HG02981 (cell line): ENCODE results near the gene CWH43.
"Not testable (repeated sequence)": the region's sequence is repeated elsewhere in the genome, so short reads cannot be mapped to it uniquely, and the experiment has no call there.

Source experiments
- ATAC-seq: cut with Tn5 transposase; IDR thresholded peaks from one replicate; pipeline ENCODE4 v1.9.1; 2021; ENCODE audit warnings: mild to moderate bottlenecking, moderate library complexity; ENCODE audit not compliant: unreplicated experiment

CWH43 gene

DNA sequence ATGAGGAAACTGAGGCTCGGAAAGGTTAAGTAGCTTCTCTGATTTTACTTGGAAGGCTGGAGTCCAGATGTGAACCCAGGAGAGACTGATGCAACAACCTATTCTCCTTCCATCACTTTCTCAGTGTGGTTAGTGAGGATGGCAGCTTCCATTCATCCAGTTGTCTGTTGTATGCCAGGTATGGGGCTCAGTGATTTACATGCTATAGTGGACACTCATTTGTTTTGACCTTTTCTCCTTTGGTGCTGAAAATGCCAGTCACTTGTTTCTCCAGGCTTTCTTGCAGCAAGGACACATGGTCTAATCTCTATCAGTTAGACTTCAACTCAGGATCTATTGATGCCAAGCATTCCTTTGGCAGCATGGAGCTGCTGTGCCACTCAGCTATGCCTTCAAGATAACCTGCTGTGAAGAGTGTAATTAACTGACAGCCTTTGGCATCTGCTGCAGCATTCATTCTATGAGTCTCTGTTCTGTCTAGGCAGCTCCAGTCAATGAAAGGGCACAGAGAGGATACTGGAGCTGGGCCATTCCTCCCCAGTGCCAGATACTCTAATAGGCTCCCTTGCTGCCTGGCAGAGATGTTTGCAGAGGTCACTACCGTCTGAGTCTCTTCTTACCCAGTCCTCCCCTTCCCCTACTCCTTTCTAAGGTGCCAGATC is 11.0 kb upstream of the CWH43 start:
- ATAC-seq, result no peak

GRCh38 chr4:48976041-48976440 is 10.0 kb upstream of the CWH43 start:
- no peak for ATAC-seq

DNA sequence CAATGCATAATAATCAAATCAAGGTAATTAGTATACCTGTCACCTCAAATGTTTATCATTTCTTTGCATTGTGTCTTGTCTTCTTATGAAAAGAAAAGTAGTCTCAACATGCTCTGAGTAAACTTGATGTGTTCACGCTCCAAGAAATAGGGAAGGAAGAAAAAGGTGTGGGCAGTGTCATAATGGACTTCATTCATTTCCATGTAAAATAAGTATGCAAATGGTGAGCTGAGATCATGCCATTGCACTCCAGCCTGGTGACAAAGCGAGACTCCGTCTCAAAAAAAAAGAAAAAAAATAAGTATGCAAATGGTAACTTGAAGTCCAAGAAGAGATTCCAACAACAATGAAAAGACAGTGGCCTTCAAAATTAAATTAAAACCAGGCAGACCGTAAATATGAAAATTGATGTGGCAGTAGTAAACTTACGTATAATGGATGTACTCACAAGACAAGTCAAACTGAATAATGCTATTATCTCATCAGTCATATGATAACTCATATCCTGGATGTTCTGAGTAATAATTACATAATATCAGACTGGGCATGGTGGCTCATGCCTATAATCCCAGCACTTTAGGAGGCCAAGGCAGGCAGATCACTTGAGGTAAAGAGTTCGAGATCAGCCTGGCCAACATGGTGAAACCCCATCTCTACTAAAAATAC is 6.0 kb upstream of the CWH43 start:
- ATAC-seq, result no peak

- not testable (repeated sequence) for ATAC-seq
These were observed 2.1 kb upstream of the CWH43 start for GRCh38 chr4:48984005-48984404.

DNA sequence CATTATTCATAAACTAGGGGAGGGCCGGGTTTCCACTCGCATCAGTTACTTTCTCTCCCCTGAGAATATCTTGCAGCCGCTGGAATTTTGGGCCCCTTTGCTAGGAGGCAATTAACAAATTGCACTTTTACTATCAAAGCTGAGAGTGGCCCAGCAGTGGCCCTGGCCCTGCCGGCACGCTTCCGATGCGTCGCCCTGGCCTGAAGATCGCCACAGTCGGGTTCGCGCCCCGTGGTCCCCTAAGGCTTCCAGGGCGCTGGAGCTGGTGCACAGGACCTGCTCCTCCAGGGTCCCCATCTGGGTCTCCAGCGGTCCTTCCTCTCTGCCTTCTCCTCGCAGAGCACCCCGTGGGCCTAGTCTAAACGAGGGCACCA is 486 bp upstream of the CWH43 start:
- ATAC-seq, result no peak

- no peak for ATAC-seq
These were observed 634 bp downstream of the CWH43 start for GRCh38 chr4:48986654-48987164.

GRCh38 chr4:48989461-48990203 is 3.6 kb downstream of the CWH43 start:
- no peak for ATAC-seq

DNA sequence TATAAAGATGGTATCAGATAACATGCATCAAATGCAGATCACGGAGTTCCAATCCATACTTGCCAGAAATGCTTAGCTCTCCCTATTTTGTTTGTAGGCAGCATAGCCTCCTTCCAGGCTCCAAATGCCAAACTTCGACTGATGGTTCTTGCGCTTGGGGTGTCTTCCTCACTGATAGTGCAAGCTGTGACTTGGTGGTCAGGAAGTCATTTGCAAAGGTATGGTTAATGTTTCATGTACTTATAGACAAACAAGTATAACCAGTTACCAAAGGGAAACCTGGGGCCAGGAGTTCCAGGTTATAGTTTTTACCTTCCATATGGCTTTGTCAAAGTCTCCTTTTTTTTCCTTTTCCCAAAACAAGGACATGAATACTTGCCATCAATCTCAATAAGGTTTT is 5.3 kb downstream of the CWH43 start:
- ATAC-seq, result no peak

DNA sequence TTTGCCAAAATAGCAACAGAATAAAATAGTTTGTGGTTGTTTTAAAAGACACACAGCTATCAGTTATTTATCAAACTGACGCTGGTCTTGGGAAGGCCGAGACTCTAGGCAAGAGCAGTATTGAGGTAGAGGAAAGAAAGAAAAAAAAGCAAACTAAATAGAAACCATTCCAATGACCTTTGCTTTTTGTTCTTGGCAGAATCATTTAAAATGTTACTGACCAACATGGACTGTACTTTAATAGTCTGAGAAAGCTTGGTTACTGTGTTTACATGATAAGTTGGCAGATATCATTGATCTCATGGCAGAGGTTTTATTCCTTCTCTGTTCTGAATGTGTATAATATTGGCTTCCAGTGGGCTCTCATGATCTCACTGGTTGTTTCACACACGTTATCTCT is 11.9 kb downstream of the CWH43 start:
- ATAC-seq, result no peak

GRCh38 chr4:48998440-48998839 is 12.4 kb downstream of the CWH43 start:
- no peak for ATAC-seq

- ATAC-seq, result no peak
These were observed 14.7 kb downstream of the CWH43 start for GRCh38 chr4:49000806-49001205.

- no peak for ATAC-seq
These were observed 16.9 kb downstream of the CWH43 start for GRCh38 chr4:49002931-49003330.

- ATAC-seq, result no peak
These were observed 32.7 kb downstream of the CWH43 start for GRCh38 chr4:49018718-49019295.

GRCh38 chr4:49032440-49033161 is 46.5 kb downstream of the CWH43 start:
- ATAC-seq, result no peak

GRCh38 chr4:49036528-49036927 is 50.5 kb downstream of the CWH43 start:
- no peak for ATAC-seq

DNA sequence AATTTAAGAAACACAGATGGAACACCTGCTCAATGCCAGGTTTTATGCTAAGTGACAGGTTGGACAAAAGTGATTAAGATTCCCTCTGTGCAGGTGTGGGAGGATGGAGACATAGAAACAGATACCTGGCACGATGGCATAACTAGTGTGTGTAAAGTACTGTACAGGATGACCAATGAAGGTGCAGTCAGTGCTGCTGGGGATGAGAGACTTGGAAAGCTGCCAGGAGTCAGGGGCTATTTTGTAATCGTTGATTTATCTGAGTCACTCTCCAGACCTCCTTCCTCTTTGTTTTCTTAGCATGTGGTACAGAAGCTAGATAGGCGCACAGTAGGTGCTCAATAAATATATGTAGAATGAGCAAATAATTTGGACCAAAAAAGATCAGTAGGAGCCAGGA is 58.2 kb downstream of the CWH43 start:
- no peak for ATAC-seq

GRCh38 chr4:49058306-49058705 is 72.2 kb downstream of the CWH43 start:
- ATAC-seq, result no peak

DNA sequence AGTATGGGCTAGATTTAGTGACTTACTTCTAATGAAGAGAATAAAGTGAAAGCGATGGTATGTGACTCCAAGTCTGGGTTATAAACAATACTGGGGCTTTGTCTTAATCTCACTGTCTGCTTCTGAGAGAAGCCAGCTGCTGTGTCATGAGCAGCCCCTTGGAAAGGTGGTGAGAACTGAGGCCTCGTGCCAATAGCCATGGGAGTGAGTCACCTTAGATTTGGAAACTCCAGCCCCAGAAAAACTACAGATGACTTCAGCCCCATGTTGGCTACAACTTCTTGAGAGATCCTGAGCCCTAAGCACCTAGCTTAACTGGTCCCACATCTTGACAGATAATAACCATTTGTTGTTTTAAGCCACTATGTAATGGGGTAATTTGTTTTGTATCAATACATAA is 77.6 kb downstream of the CWH43 start:
- no peak for ATAC-seq

GRCh38 chr4:49072196-49072595 is 86.1 kb downstream of the CWH43 start:
- ATAC-seq, result not testable (repeated sequence)

DNA sequence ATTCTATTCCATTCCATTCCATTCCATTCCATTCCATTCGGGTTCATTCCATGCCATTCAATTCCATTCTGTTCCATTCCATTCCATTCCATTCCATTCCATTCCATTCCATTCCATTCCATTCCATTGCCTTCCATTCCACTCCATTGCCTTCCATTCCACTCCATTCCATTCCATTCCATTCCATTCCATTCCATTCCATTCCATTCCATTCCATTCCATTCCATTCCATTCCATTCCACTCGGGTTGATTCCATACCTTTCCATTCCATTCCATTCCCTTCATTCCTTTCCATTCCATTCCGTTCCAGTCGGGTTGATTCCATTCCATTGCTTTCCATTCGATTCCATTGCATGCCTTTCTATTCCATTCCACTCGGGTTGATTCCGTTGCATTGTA is 105.8 kb downstream of the CWH43 start:
- not testable (repeated sequence) for ATAC-seq

DNA sequence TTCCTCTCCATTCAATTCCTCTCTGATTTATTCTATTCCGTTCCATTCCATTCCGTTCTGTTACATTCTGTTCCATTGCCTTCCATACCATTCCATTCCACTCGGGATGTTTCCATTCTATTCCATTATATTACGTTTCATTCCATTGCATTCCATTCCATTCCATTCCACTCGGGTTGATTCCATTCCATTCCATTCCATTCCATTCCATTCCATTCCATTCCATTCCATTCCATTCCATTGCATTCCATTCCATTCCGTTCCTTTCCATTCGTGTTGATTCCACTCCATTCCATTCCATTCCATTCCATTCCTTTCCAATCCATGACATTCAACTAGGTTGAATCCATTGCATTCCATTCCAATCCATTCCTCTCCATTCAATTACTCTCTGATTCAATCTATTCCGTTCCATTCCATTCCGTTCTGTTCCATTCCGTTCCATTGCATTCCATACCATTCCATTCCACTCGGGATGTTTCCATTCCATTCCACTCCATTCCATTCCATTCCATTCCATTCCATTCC is 106.6 kb downstream of the CWH43 start:
- peak; percentile 52 for ATAC-seq
